ENCODE results near the gene TFCP2.

- TF ChIP-seq CTCF (IDR thresholded peaks at IDR 0.05) (no peak), POLR2A (IDR thresholded peaks at IDR 0.05) (no peak)
Measured at GRCh38 chr12:51188359-51189051, 15.6 kb upstream of the TFCP2 start.
